Liver (tissue), 9 donors: ENCODE data around the gene LYSMD2. TPM values are rescaled to one million over a fixed set of nuclear protein-coding genes. Genes with fewer than 3 reads are reported as not detected.

Experiments
- DNase-seq: peaks from one replicate; pipeline ENCODE4 v3.0.0-alpha.2; 2017; ENCODE audit warnings: low spot score
- H3K27ac ChIP-seq, 2 donors: one replicate each; pipeline ENCODE4 v1.7.0; 2013; ENCODE audit warnings: inconsistent platforms in 2 of 2, low read length in 2 of 2, control low read depth in 1 of 2, low read depth in 1 of 2, mild to moderate bottlenecking in 1 of 2
- H3K27me3 ChIP-seq, 4 donors: one replicate each; pipeline versions ENCODE4 v1.6.1 to v1.7.0; 2013; ENCODE audit warnings: low read length in 3 of 4, inconsistent platforms in 1 of 4, mild to moderate bottlenecking in 1 of 4, moderate library complexity in 1 of 4; ENCODE audit not compliant: control insufficient read depth in 4 of 4, insufficient read depth in 4 of 4
- H3K36me3 ChIP-seq, 4 donors: one replicate each; pipeline versions ENCODE4 v1.6.1 to v1.7.0; 2013; ENCODE audit warnings: low read length in 3 of 4, mild to moderate bottlenecking in 3 of 4, low read depth in 1 of 4, moderate library complexity in 1 of 4; ENCODE audit not compliant: control insufficient read depth in 4 of 4, insufficient read depth in 3 of 4
- H3K4me1 ChIP-seq, 4 donors: one replicate each; pipeline versions ENCODE4 v1.6.1 to v1.7.0; 2013; ENCODE audit warnings: low read length in 3 of 4, mild to moderate bottlenecking in 3 of 4, moderate library complexity in 1 of 4; ENCODE audit not compliant: control insufficient read depth in 4 of 4, insufficient read depth in 4 of 4
- H3K4me3 ChIP-seq, 3 donors: one replicate each; pipeline versions ENCODE4 v1.6.1 to v1.7.0; 2013; ENCODE audit warnings: low read length in 3 of 3, control low read depth in 1 of 3, low read depth in 1 of 3, mild to moderate bottlenecking in 1 of 3
- H3K9ac ChIP-seq, 2 donors: one replicate each; pipeline ENCODE4 v1.7.0; 2013; ENCODE audit warnings: low read length in 2 of 2, mild to moderate bottlenecking in 2 of 2, moderate library complexity in 2 of 2, control low read depth in 1 of 2, low read depth in 1 of 2
- H3K9me3 ChIP-seq, 4 donors: one replicate each; pipeline versions ENCODE4 v1.6.1 to v1.7.0; 2013; ENCODE audit warnings: low read length in 3 of 4; ENCODE audit not compliant: control insufficient read depth in 4 of 4
- ATF3 ChIP-seq: IDR thresholded peaks from 2 replicates; pipeline ENCODE4 v1.6.1; 2016; ENCODE audit warnings: antibody characterized with exemption
- CTCF ChIP-seq: fragments of 150-350 bp; IDR thresholded peaks from 2 replicates; pipeline ENCODE4 v1.5.1; 2017; ENCODE audit warnings: improper control_type of control experiment, low read depth, low read length; ENCODE audit not compliant: missing input control
- EGR1 ChIP-seq, 2 donors: IDR thresholded peaks; 2 replicates each; pipeline ENCODE4 v1.6.1; 2016 to 2018; ENCODE audit warnings: antibody characterized with exemption in 2 of 2, low read depth in 2 of 2
- FOXA1 ChIP-seq: IDR thresholded peaks from 2 replicates; pipeline ENCODE4 v1.6.1; 2016; ENCODE audit warnings: antibody characterized with exemption
- FOXA2 ChIP-seq: IDR thresholded peaks from 2 replicates; pipeline ENCODE4 v1.6.1; 2016; ENCODE audit warnings: antibody characterized with exemption
- GABPA ChIP-seq, 2 donors: IDR thresholded peaks in 1 of 2; conservative IDR thresholded peaks in 1 of 2; 2 replicates each; pipeline ENCODE4 v1.6.1; 2016; ENCODE audit warnings: antibody characterized with exemption in 2 of 2, mild to moderate bottlenecking in 1 of 2, moderate library complexity in 1 of 2
- HNF4A ChIP-seq, 2 donors: conservative IDR thresholded peaks; 2 replicates each; pipeline ENCODE4 v1.6.1; 2016; ENCODE audit warnings: antibody characterized with exemption in 2 of 2, mild to moderate bottlenecking in 2 of 2
- HNF4G ChIP-seq: IDR thresholded peaks from 2 replicates; pipeline ENCODE4 v1.6.1; 2016; ENCODE audit warnings: antibody characterized with exemption
- JUND ChIP-seq, 2 donors: IDR thresholded peaks; 2 replicates each; pipeline ENCODE4 v1.6.1; 2016; ENCODE audit warnings: antibody characterized with exemption in 2 of 2
- MAX ChIP-seq: IDR thresholded peaks from 2 replicates; pipeline ENCODE4 v1.6.1; 2016; ENCODE audit warnings: antibody characterized with exemption
- NR2F2 ChIP-seq: IDR thresholded peaks from 2 replicates; pipeline ENCODE4 v1.6.1; 2016; ENCODE audit warnings: antibody characterized with exemption
- RAD21 ChIP-seq, 2 donors: IDR thresholded peaks; 2 replicates each; pipeline ENCODE4 v1.6.1; 2016; ENCODE audit warnings: antibody characterized with exemption in 2 of 2, mild to moderate bottlenecking in 2 of 2
- RXRA ChIP-seq, 2 donors: IDR thresholded peaks; 2 replicates each; pipeline ENCODE4 v1.6.1; 2017 to 2018; ENCODE audit warnings: antibody characterized with exemption in 2 of 2, mild to moderate bottlenecking in 1 of 2
- SP1 ChIP-seq: IDR thresholded peaks from 2 replicates; pipeline ENCODE4 v1.6.1; 2018; ENCODE audit warnings: antibody characterized with exemption, mild to moderate bottlenecking
- TAF1 ChIP-seq: conservative IDR thresholded peaks from 2 replicates; pipeline ENCODE4 v1.6.1; 2016; ENCODE audit warnings: antibody characterized with exemption, mild to moderate bottlenecking
- YY1 ChIP-seq: IDR thresholded peaks from 2 replicates; pipeline ENCODE4 v1.6.1; 2016; ENCODE audit warnings: antibody characterized with exemption, mild to moderate bottlenecking
- ZBTB33 ChIP-seq: IDR thresholded peaks from 2 replicates; pipeline ENCODE4 v1.6.1; 2016; ENCODE audit warnings: antibody characterized with exemption
- WGBS: extraction: QIAGEN DNeasy Blood & Tissue Kit; methylation state at CpG from one replicate; pipeline ENCODE4 v1.1.7; 2013; 5-methylcytosine and 5-hydroxymethylcytosine counted together
- polyA plus RNA-seq, 2 donors: library from polyadenylated mRNA; stranded (reverse) in 1 of 2; unstranded in 1 of 2; fragments of 200-250 nt in 1 of 2; fragments of >200 nt in 1 of 2; fragmentation: Nextera tagmentation in 1 of 2; extraction: Ambion mirVana in 1 of 2; gene quantifications; one replicate each; pipeline versions ENCODE4 v1.2.1 to v1.2.3, GENCODE V29; 2013 to 2015
- total RNA-seq, 2 donors: library from RNA; depleted of rRNA; stranded (reverse); fragments of >200 nt; gene quantifications; one replicate each; pipeline ENCODE4 v1.2.3, GENCODE V29; 2014
- donor health status: healthy.
- donor health status: healthy.
- donor health status: healthy.
- donor health status: healthy.
- donor health status: healthy.

The LYSMD2 gene
- total and polyA plus RNA-seq, 4 donors = 5.2 to 9.4 (median 6.5) TPM

- H3K36me3 ChIP-seq = no peaks in the 10 kb centered on the region
- H3K4me1 ChIP-seq = no peaks in the 10 kb centered on the region
- H3K4me3 ChIP-seq = no peak overlapping the region
- TF ChIP-seq CTCF = no peak
- TF ChIP-seq ATF3 = no peak
- TF ChIP-seq RAD21 (IDR thresholded peaks at IDR 0.05) = no peak
- TF ChIP-seq NR2F2 = no peak
- no peak for TF ChIP-seq HNF4G
- no peak for TF ChIP-seq FOXA1
- H3K27me3 ChIP-seq = no peaks in the 10 kb centered on the region
- DNase-seq = no peak
- no peak overlapping the region for H3K9ac ChIP-seq
- 80% methylated on average over 1 of the region's 1 CpG for WGBS
- no peaks in the 10 kb centered on the region for H3K9me3 ChIP-seq
- H3K27ac ChIP-seq = no peak overlapping the region
These were observed 38.1 kb downstream of the LYSMD2 start for GRCh38 chr15:51699373-51699772.

- no peak overlapping the region for H3K27ac ChIP-seq
- 92% methylated on average over 2 of the region's 2 CpGs for WGBS
- H3K4me3 ChIP-seq = no peak overlapping the region
- no peak overlapping the region for H3K9ac ChIP-seq
- H3K9me3 ChIP-seq = no peaks in the 10 kb centered on the region
- H3K36me3 ChIP-seq = no peaks in the 10 kb centered on the region
- H3K27me3 ChIP-seq = no peaks in the 10 kb centered on the region
- H3K4me1 ChIP-seq = no peaks in the 10 kb centered on the region
- TF ChIP-seq CTCF (no peak), HNF4A (conservative IDR thresholded peaks at IDR 0.05) (no peak), TAF1 (no peak), YY1 (no peak), RXRA (IDR thresholded peaks at IDR 0.05) (no peak)
- no peak for DNase-seq
These were observed 40.3 kb downstream of the LYSMD2 start for GRCh38 chr15:51697163-51697562.

GRCh38 chr15:51696566-51696965 lies 40.9 kb downstream of the LYSMD2 start:
- no peak overlapping the region for H3K9ac ChIP-seq
- H3K4me3 ChIP-seq = no peak overlapping the region
- H3K27me3 ChIP-seq = no peaks in the 10 kb centered on the region
- WGBS = 89% methylated on average over 5 of the region's 5 CpGs
- H3K36me3 ChIP-seq = no peaks in the 10 kb centered on the region
- no peaks in the 10 kb centered on the region for H3K4me1 ChIP-seq
- no peak for TF ChIP-seq YY1
- TF ChIP-seq ATF3 = no peak
- no peak for TF ChIP-seq FOXA2
- no peak for TF ChIP-seq TAF1
- no peak for TF ChIP-seq NR2F2
- no peak for TF ChIP-seq HNF4A (conservative IDR thresholded peaks at IDR 0.05)
- TF ChIP-seq EGR1 (IDR thresholded peaks at IDR 0.05; ENCODE audit: low read depth in 2 of 2) = no peak
- no peak for TF ChIP-seq CTCF
- TF ChIP-seq FOXA1 = no peak
- no peak for TF ChIP-seq RXRA (IDR thresholded peaks at IDR 0.05)
- TF ChIP-seq MAX = no peak
- TF ChIP-seq GABPA (IDR thresholded peaks at IDR 0.05 in 1 of 2, conservative IDR thresholded peaks at IDR 0.05 in 1 of 2) = no peak
- no peak for TF ChIP-seq HNF4G
- no peak for TF ChIP-seq RAD21 (IDR thresholded peaks at IDR 0.05)
- TF ChIP-seq SP1 = no peak
- no peak for TF ChIP-seq ZBTB33
- TF ChIP-seq JUND (IDR thresholded peaks at IDR 0.05) = no peak
- no peak overlapping the region for H3K27ac ChIP-seq
- DNase-seq = no peak
- H3K9me3 ChIP-seq = no peaks in the 10 kb centered on the region
